NOMO-1 treated with dmso at 0.1 percent for 144 hours (cell line): ENCODE data around the gene MIF.
"Not testable (repeated sequence)": the region's sequence is repeated elsewhere in the genome, so short reads cannot be mapped to it uniquely, and the experiment has no call there.

Experiments
- DNase-seq: peaks from one replicate; lab custom pipeline; 2025; ENCODE audit not compliant: unreplicated experiment; lab: John Stamatoyannopoulos, UW

The MIF gene

DNA sequence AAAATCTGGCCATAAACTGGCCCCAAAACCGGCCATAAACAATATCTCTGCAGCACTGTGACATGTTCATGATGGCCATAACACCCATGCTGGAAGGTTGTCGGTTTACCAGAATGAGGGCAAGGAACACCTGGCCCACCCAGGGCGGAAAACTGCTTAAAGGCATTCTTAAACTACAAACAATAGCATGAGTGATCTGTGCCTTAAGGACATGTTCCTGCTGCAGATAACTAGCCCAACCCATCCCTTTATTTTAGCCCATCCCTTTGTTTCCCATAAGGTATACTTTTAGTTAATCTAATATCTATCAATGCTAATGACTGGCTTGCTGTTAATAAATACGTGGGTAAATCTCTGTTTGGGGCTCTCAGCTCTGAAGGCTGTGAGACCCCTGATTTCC, 6.0 kb downstream of the MIF start:
- DNase-seq: not testable (repeated sequence)

DNA sequence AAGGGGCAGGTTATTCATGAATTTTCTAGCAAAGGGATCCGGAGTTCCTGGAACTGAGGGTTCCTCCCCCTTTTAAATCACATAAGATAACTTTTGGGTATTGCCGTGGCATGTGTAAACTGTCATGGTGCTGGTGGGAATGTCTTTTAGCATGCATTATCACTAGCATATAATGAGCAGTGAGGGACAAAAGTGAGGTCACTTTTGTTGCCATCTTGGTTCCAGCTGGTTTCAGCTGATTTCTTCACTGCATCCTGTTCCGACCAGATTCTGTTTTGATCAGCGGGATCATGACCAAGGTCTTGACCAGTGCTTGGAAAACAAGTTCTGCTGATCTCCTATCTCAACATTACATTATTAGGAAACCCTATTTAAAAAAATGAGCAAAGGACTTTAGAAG, 7.4 kb downstream of the MIF start:
- no peak for DNase-seq

DNA sequence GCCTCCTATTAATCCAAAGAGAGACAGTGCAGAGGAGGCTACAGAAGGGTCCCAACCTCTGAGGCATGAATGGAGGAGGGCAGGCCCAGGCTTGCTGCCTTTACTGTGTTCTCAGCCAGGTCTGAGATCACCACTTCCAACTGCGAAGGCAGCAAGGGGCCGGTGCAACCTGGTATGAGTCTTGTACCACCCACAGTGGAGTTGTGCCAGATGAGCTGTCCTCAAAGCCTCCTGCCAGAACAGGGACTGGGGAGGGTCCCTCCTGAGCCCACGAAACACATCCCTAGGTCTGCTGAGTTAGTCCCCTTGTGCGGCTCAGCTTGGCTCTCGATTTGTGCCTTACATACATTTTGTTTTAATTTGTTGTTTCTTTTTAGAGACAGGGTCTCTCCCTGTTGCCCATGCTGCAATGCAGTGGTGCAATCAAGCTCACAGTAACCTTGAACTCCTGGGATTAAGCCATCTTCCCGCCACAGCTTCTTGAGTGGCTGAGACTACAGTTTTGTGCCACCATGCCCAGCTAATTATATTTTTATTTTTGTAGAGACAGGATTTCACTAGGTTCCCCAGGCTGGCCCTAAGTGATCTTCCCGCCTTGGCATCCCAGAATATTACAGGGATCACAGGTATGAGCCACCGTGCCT, 9.3 kb downstream of the MIF start:
- DNase-seq: no peak

DNA sequence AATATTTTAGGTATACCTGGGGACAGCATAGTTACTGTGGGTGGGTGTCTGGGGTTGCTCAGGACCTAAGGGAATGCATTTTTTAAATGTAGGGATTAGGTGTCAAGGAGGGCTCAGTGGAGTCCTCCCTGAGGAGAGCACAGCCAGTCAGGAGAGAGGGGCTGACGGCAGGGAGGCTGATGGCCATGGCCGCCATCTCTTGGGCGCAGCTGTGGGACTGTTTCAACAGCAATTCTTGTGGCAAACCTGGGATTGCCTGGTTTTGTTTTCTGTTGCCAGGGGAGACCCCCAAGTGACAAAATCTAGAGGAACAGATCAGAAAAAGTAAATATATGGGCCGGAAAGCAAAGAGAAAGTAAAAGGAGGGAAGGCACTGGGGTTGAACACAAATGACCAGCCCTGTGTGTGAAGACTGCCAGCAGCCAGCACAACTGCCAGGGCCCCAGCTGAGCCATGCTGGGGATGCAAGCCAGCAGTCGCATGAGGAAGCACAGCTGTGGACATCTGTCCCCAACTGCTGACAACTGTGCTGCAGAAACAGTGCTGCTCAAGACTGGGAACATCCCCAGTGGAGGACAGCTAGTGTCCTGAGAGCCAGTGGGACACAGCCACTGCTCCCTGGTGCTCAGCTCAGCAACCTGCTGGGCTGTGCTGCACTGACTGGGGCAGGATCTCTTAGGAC, 10.5 kb downstream of the MIF start:
- no peak for DNase-seq

DNA sequence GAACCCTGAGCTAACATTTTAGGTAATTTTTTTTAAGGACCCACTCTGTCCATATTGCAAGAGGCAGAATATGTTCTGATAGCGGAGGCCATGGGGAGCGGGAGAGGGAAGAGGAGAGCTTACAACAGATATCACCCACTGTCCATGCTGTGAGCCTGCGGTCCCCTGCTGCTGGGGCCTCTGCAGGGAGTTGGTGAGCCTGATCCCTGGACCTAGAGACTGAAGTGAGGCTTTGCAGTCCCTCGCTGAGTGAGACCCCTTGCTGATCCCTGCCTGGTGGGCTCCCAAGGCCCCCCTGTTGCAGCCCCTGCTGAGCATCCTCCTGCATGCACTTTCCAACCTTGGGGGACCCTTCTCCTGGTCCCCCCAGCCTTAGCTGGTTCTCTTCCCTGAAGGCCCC, 12.5 kb downstream of the MIF start:
- no peak for DNase-seq

DNA sequence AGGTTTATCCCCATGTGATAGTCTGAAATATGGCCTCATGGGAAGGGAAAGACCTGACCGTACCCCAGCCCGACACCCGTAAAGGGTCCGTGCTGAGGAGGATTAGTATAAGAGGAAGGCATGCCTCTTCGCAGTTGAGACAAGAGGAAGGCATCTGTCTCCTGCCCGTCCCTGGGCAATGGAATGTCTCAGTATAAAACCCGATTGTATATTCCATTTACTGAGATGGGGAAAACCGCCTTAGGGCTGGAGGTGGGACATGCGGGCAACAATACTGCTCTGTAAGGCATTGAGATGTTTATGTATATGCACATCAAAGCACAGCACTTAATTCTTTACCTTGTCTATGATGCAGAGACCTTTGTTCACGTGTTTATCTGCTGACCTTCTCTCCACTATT, 13.2 kb downstream of the MIF start:
- not testable (repeated sequence) for DNase-seq

DNA sequence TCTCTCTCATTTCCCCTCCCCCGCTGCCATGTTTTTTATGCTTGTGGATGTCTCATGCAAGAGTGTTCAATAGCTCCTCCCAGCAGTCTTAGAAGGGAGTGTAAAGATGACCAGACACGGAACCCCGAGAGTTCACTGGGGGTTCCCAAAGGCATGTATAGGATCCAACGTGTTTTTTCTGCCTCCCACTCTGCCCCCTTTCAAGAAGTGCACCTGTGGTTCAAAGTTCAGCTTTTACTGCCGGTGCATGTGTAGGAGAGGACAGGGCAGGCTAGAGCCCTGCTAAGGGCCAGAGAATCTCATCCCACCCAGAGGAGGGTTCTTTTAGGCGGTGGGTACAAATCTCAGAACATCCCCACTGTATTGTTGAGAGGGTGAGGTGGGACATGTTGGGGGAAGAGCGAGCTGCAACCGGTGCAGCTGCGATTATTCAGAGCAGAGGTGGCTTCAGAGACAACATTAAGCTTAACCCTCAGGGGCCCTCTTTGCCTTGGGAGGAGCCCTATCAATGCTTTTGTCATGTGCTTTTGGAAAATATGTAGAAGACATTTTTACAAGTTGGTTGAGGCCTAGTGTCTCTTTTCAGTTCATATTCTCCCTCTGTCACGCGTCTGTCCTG, 14.5 kb downstream of the MIF start:
- no peak for DNase-seq

DNA sequence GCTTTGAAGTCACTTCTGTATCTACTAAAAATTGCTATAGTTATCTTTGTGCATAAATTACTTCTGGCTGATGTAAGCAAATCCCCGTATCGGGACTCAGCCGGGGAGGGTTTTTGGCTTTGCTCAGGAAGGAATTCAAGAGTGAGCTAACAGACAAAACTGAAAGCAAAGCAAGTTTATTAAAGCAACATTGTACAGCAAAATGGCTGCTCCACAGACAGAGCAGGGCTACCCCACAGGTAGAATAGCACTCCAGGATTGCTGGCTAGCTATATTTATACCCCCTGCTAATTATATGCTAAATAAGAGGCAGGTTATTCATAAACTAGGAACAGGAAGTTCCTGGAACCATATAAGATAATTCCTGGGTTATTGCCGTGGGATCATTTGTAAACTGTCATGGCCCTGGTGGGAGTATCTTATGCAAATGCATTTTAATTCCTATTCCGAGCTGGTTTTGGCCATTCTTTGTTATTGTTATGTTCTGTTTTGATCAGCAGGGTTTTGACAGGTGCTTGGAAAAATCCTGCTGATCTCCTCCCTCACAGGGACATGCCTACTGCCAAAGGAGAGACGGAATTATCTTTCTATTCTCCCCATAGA, 15.2 kb downstream of the MIF start:
- DNase-seq: no peak

DNA sequence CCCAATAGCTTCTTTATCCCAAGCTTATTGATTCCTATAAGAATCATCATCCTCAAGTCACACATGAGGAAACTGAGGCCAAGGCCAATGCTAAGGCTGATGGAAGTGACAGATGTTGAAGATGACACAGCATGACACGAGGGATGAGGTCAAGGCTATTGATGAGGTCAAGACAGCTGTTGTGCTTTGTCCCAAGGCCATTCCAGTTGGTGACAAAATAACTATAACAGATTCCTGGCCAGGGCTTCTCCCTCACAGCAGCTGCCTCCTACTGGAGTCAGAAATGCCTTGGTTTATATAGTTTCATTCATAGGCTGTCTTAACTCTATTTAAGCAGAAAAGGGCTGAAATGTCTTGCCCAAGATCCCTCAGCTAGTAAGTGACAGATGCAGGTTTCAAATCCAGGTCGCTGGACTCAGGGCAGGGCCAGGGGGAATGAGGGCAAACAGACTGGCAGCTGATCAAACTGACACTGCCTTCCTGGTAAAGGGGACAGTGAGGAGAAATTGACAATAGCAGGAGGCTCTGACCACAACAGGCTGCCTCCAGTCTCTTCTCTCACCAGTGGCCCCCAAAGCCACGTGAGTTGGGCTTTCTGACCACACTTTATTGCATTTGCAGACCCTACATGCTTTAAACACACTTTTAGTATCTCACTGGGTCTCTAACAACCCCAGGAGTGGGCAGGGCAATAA, 16.5 kb downstream of the MIF start:
- DNase-seq: no peak

DNA sequence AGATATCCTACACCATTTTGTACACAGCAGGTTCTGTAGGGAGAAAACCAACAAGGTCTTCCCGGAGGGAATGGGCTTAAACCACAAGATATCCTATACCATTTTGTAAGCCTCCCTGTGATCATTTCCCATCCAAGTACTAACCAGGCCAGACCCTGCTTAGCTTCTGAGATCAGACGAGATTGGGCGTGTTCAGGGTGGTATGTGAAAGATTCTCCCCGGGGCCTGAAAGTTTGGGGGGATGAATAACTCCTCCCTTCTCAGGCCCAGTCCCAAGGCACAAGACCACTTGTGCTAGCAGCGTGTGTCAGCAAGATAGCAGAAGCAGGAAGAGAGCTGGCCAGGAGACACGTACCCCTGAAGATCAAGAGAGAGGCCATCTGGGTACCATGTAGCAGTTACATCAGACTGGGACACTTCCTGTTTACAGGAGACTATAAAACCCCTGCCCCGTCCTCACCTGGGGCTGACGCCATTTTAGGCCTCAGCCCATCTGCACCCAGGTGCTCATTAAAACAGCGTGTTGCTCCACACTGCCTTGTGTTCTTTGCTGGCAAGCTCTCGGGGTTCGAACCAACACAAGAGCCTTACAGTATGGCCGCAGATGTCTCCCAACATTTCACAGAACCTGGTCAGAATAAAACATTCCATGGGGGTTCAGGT, 17.3 kb downstream of the MIF start:
- DNase-seq: no peak

DNA sequence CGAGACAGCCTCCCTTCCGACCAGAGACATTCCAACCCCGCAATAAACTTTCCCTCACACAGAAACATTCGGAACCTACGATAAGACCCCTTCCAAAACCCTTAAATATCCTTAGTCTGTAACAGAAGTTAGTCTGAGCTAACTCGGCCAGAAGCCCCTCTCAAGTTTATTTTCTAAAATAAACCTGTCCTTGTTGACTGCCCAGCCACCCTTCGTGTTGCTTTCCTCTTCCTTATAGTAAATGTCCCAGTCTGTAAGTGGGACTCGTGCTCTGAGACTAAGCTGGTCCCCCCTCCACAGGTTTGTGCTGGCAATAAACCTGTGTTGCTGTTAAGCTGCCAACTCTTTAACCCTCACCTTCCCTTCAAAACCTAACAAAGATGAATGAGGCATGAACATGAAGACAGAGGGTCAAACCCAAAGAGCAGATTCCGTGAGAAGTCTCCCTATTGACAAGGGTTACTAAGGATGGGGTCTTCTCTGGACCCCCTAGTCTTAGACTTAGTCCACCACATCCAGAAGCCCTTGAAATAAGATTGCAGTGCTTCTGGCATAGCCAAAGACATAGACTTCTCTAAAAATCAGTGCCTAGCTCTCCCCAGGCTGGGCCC, 18.2 kb downstream of the MIF start:
- no peak for DNase-seq

DNA sequence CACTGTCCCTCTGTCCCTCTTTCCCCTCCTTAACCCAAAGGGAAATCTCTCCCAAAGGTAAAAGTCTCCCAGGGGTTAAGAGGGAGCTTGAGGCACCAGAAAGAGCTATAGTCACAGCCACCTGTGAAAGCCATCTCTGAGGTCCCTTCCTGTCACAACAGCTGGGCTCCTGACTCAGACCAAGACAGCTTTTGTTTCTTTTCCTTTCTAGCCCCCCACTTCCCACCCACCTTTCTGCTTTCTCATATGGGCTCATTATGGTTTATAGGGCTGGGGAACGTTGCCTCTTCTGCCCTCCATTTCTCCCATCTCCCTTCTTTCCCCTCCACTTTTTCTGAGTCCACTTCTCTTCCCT, 19.1 kb downstream of the MIF start:
- no peak for DNase-seq

DNA sequence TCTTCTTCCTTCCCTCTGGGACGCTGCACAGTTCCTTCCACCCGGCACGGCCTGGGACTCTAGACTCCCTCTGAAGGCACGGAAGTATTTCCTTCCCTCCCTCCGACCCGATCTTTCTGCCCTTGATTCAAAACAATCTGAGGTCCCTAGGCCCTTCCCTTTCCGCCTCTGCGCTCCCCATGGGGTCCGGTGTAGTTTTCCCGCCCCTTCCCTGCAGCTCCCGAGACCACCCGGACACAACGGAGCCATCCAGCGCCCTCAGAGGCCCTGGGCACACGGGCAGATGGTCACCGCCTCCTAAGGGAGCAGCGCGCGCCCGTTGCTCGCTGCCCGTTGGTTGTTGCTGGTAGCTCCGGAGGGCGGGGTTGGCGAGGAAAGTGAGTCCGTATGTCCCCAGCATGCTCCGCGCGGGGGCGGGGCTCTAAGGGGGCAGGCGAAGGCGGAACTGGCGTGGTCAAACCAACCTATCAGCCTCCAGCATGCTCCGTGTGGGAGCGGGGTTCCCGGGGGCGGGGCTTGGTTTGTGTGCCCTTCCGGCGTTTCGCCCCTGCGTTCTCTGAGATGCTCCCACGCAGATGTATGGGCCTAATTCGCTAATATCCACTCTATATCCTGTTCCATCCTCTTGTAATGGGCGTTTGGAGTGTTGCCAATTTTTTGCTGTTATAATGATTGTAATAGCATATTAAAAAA, 19.6 kb downstream of the MIF start:
- DNase-seq: peak; percentile 96

DNA sequence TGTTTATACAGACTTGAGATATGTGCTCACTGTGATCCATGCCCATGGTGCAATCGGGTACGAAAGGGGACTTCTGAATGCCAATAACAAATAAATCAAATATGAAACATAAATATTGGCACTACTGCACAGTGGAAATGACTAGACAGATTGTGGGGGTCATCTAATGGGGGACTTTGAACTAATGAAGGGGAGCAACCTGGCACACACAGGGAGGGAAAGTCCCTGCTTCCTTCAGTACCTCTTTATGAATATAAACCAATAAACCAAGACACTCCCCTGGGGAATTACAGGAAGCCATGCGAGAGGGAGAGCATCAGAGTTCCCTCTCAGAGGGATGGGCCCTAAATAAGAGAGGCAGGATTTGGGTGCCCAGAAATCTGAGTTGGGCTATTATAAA, 21.1 kb downstream of the MIF start:
- DNase-seq: no peak

DNA sequence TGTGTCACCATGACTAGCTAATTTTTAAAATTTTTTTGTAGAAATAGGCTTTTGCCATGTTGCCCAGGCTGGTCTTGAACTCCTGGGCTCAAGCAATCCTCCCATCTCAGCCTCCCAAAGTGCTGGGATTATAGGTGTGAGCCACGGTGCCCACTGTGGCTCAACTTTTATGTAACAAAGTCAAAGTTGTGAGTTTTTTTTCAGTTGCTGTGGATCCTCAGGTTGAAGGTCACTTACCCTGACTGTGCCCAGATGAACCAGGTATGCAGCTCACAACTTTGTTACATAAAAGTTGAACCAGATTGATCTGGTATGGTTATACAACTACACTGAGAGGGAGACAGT, 26.1 kb downstream of the MIF start:
- not testable (repeated sequence) for DNase-seq

DNA sequence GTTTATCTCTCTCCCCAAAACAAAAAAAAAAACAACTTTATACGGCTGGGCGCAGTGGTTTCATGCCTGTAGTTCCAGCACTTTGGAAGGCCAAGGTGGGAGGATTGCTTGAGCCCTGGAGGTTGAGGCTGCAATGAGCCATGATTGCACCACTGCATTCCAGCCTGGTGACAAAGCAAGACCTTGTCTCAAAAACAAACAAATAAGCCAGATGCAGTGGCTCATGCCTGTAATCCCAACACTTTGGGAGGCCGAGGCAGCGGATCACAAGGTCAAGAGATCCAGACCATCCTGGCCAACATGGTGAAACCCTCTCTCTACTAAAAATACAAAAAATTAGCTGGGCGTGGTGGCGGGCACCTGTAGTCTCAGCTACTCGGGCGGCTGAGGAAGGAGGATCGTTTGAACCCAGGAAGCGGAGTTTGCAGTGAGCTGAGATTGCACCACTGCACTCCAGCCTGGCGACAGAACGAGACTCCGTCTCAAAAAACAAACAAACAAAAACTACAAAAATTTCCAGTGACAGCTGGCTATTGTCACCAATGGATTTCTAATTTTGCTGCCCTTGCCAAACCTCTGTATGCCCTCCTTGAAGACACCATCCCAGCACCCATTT, 27.5 kb downstream of the MIF start:
- not testable (repeated sequence) for DNase-seq

DNA sequence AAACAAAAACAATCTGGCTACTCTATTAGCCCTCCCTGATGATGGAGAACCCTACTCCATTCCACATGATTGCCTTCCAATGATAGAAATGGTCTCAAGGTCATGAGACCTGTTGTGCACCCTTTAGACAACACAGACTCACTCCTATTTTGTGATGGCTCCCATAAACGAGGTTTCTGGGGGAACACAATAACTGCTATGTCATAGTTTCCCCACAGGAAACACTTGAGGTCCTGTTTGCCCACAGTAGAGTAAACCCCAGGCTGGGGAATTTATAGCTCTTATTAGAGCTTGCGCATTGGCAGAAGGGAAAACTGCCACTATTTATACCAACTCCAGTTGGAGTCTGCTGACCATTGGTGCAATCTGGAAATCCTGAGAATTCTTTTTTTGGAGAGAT, 28.7 kb downstream of the MIF start:
- DNase-seq: no peak

DNA sequence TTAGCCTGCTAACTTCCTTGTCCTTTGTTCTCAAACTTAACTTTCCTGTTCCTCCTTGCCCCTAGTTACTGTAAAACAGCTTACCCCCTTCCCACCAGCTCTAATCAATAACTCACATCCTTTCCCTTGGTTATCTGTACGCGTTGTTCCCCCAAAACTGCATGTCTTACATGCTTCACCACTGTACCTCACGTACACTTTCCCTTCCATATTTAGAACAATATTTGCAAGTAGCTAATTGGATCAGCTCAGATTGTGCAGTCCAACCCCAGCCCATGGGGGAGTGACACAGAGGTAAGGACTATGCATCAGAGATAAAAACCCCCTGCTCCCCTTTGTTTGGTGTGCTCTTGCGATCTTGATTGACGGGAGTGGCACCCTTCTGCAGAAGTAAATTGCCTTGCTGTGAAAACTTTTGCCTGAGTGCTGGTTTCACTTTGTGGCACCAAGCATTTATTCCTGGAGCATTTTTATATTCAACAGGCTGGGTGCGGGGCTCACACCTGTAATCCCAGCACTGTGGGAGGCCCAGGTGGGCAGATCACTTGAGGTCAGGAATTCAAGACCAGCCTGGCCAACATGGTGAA, 30.9 kb downstream of the MIF start:
- no peak for DNase-seq

DNA sequence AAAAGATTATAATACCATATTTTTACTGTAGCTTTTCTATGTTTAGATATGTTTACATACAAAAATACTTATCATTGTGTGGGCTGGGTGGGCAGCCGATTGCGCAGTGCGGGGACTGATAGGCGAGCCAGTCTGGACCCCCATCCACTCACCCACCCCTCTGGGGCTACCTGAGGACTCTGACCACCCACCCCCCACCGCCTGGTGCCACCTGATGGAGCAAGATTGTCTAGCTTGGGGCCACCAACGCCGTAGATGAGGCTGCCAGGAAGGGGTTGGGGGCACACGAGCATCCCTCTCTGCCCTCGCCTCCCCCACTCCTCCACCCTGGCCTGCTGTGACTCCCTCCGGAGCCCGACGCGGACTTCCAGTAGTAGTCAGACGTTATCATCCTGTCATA, 32.4 kb downstream of the MIF start:
- DNase-seq: no peak
